GM19099 (cell line): Measurements from ENCODE around the gene TMEM18.

Experiments used
- POLR2A ChIP-seq: IDR thresholded peaks from 3 replicates; pipeline ENCODE4 v1.6.1; 2011; ENCODE audit warnings: low read depth; ENCODE audit not compliant: insufficient read length; ENCODE audit errors: extremely low read depth

TMEM18 gene

GRCh38 chr2:625415-626333 lies 51.5 kb downstream of the TMEM18 start:
- no peak for TF ChIP-seq POLR2A

GRCh38 chr2:624551-625347 lies 52.5 kb downstream of the TMEM18 start:
- TF ChIP-seq POLR2A, result no peak

GRCh38 chr2:624096-624495 lies 53.1 kb downstream of the TMEM18 start:
- no peak for TF ChIP-seq POLR2A

GRCh38 chr2:623130-623922 lies 53.9 kb downstream of the TMEM18 start:
- TF ChIP-seq POLR2A, result no peak

GRCh38 chr2:622357-622756 lies 54.8 kb downstream of the TMEM18 start:
- no peak for TF ChIP-seq POLR2A

GRCh38 chr2:621303-622099 lies 55.7 kb downstream of the TMEM18 start:
- TF ChIP-seq POLR2A, result no peak

- TF ChIP-seq POLR2A, result no peak
Observed at GRCh38 chr2:620471-621302, 56.5 kb downstream of the TMEM18 start.

GRCh38 chr2:620004-620403 lies 57.2 kb downstream of the TMEM18 start:
- no peak for TF ChIP-seq POLR2A

- no peak for TF ChIP-seq POLR2A
Observed at GRCh38 chr2:618422-618990, 58.7 kb downstream of the TMEM18 start.

GRCh38 chr2:618005-618404 lies 59.2 kb downstream of the TMEM18 start:
- TF ChIP-seq POLR2A, result no peak
